Neuronal stem cell (in vitro differentiated cells): ENCODE results near the gene IQCM.

Experiments used
- DNase-seq: peaks from one replicate; pipeline ENCODE4 v3.0.0-alpha.2; 2013; ENCODE audit warnings: low spot score
- H2AFZ ChIP-seq: one replicate; pipeline ENCODE4 v1.6.1; 2013; ENCODE audit warnings: mild to moderate bottlenecking, low read length, inconsistent platforms
- H2AK5ac ChIP-seq: 2 replicates; pipeline ENCODE4 v1.6.1; 2013; ENCODE audit warnings: low read depth, mild to moderate bottlenecking, inconsistent platforms, low read length, moderate library complexity, mixed read lengths
- H2BK120ac ChIP-seq: 2 replicates; pipeline ENCODE4 v1.6.1; 2013; ENCODE audit warnings: low read depth, mild to moderate bottlenecking, inconsistent platforms, low read length, moderate library complexity, mixed read lengths
- H2BK12ac ChIP-seq: one replicate; pipeline ENCODE4 v1.6.1; 2013; ENCODE audit warnings: low read length, inconsistent platforms
- H2BK15ac ChIP-seq: 2 replicates; pipeline ENCODE4 v1.6.1; 2013; ENCODE audit warnings: mild to moderate bottlenecking, low read length, inconsistent platforms, mixed read lengths
- H2BK5ac ChIP-seq: one replicate; pipeline ENCODE4 v1.6.1; 2013; ENCODE audit warnings: inconsistent platforms, mild to moderate bottlenecking, low read length, moderate library complexity
- H3K14ac ChIP-seq: one replicate; pipeline ENCODE4 v1.6.1; 2013; ENCODE audit warnings: low read length, inconsistent platforms
- H3K18ac ChIP-seq: 2 replicates; pipeline ENCODE4 v1.6.1; 2013; ENCODE audit warnings: low read length, inconsistent platforms
- H3K23ac ChIP-seq: 2 replicates; pipeline ENCODE4 v1.6.1; 2013; ENCODE audit warnings: low read depth, mild to moderate bottlenecking, mixed read lengths, low read length, inconsistent platforms; ENCODE audit not compliant: poor library complexity
- H3K27ac ChIP-seq: replicated peaks from 3 replicates; pipeline ENCODE4 v1.5.1; 2013; ENCODE audit warnings: low read length, inconsistent platforms
- H3K27me3 ChIP-seq, 3 experiments: 2 replicates each; pipeline ENCODE4 v1.6.1; 2013; ENCODE audit warnings: low read length in 3 of 3, mild to moderate bottlenecking in 2 of 3, inconsistent platforms in 1 of 3, low read depth in 1 of 3, mixed read lengths in 1 of 3, moderate library complexity in 1 of 3; ENCODE audit not compliant: control insufficient read depth in 3 of 3, insufficient read depth in 3 of 3
- H3K36me3 ChIP-seq, 2 donors: replicated peaks in 1 of 2; 2 replicates each; pipeline ENCODE4 v1.6.1; 2013; ENCODE audit warnings: low read length in 2 of 2; ENCODE audit not compliant: control insufficient read depth in 2 of 2, insufficient read depth in 2 of 2
- H3K4ac ChIP-seq: 2 replicates; pipeline ENCODE4 v1.6.1; 2013; ENCODE audit warnings: inconsistent platforms, mild to moderate bottlenecking, low read length, moderate library complexity
- H3K4me1 ChIP-seq, 2 donors: 1 replicate in 1 of 2; 2 replicates in 1 of 2; pipeline ENCODE4 v1.6.1; 2013; ENCODE audit warnings: low read length in 2 of 2, low read depth in 1 of 2; ENCODE audit not compliant: control insufficient read depth in 2 of 2, insufficient read depth in 1 of 2
- H3K4me2 ChIP-seq: one replicate; pipeline ENCODE4 v1.6.1; 2013; ENCODE audit warnings: mild to moderate bottlenecking, low read length, inconsistent platforms; ENCODE audit not compliant: insufficient read depth, poor library complexity, severe bottlenecking
- H3K4me3 ChIP-seq, 2 donors: 2 replicates each; pipeline ENCODE4 v1.5.1; 2013; ENCODE audit warnings: low read length in 2 of 2, mild to moderate bottlenecking in 2 of 2, inconsistent platforms in 1 of 2, moderate library complexity in 1 of 2
- H3K79me1 ChIP-seq: one replicate; pipeline ENCODE4 v1.6.1; 2013; ENCODE audit warnings: low read depth, mild to moderate bottlenecking, inconsistent platforms, low read length, moderate library complexity
- H3K9ac ChIP-seq: one replicate; pipeline ENCODE4 v1.6.1; 2013; ENCODE audit warnings: mild to moderate bottlenecking, low read depth, low read length, inconsistent platforms; ENCODE audit not compliant: poor library complexity
- H3K9me3 ChIP-seq, 2 donors: replicated peaks in 1 of 2; 2 replicates each; pipeline versions ENCODE3 to v1.6.1; 2013; ENCODE audit warnings: low read length in 2 of 2, mild to moderate bottlenecking in 2 of 2, inconsistent platforms in 1 of 2, low read depth in 1 of 2, mixed read lengths in 1 of 2, moderate library complexity in 1 of 2; ENCODE audit not compliant: control insufficient read depth in 2 of 2, insufficient read depth in 1 of 2
- H4K8ac ChIP-seq: one replicate; pipeline ENCODE4 v1.6.1; 2013; ENCODE audit warnings: low read depth, mild to moderate bottlenecking, inconsistent platforms, low read length, moderate library complexity
- H4K91ac ChIP-seq: one replicate; pipeline ENCODE4 v1.6.1; 2013; ENCODE audit warnings: low read length, low read depth, mild to moderate bottlenecking, inconsistent platforms; ENCODE audit not compliant: poor library complexity
- WGBS, 2 donors: extraction: QIAGEN DNeasy Blood & Tissue Kit; methylation state at CpG; one replicate each; pipeline ENCODE4 v1.1.7; 2013; ENCODE audit warnings: missing lambda C conversion rate in 2 of 2, mixed read lengths in 1 of 2; ENCODE audit not compliant: insufficient read length in 2 of 2, insufficient replicate concordance in 1 of 2; ENCODE audit errors: extremely low coverage in 2 of 2; 5-methylcytosine and 5-hydroxymethylcytosine counted together

Gene IQCM

DNA sequence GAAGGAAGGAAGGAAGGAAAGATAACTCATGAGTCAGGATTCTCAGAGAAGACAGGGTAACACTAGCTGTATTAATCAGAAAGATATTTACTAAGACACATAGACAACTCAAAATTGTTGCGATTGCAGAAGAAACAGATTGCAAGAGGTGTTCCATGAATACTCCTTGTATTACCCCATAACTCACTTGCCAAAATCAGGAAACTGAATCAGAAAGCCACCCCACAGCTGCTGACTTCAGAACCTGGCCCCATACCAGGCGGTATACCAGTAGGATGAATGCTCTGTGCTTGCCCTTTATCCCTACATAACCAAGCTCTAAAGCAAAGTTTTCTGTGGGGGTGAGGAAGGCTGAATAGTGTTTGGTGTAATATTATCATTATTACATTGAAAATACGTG, 468.5 kb downstream of the IQCM start:
- Histone ChIP-seq H4K8ac (no peak overlapping the region), H3K4me1 (no peaks in the 10 kb centered on the region), H3K27me3 (no peaks in the 10 kb centered on the region), H4K91ac (no peak overlapping the region), H3K18ac (no peak overlapping the region), H2AFZ (no peak overlapping the region), H3K4ac (no peak overlapping the region), H3K9me3 (no peaks in the 10 kb centered on the region), H3K36me3 (no peaks in the 10 kb centered on the region), H2AK5ac (no peak overlapping the region), H3K9ac (no peak overlapping the region), H3K79me1 (no peaks in the 10 kb centered on the region), H2BK12ac (no peak overlapping the region), H3K27ac (no peak overlapping the region), H3K23ac (no peak overlapping the region), H2BK5ac (no peak overlapping the region), H2BK15ac (no peak overlapping the region), H2BK120ac (no peak overlapping the region), H3K4me2 (no peak overlapping the region), H3K14ac (no peak overlapping the region), H3K4me3 (no peak overlapping the region)
- no CpG with 5 or more reads among the region's 3 CpGs for WGBS, 2 donors
- DNase-seq: no peak

DNA sequence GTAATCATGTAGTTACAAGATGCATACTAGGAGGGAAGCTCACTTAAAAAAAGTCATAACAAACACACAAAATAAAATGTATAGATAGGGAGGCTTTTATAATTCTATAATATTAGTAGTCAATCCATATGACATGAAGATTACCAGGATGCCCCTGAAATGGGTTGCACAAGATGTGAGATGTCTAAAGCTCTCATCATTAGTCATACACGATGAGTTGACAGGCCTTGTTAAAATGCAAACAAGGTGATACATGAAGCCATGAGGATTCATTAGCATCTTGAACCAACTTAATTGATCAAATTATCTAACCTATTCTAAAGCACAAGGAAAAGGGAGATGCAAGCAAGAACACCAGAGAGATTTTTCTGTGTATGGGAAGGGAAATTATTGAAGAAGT, 470.2 kb downstream of the IQCM start:
- H3K4me2 ChIP-seq: no peak overlapping the region
- no peak overlapping the region for H4K91ac ChIP-seq
- H3K9me3 ChIP-seq: no peaks in the 10 kb centered on the region
- H3K4me3 ChIP-seq: no peak overlapping the region
- H2BK5ac ChIP-seq: no peak overlapping the region
- no peaks in the 10 kb centered on the region for H3K4me1 ChIP-seq
- H3K79me1 ChIP-seq: no peaks in the 10 kb centered on the region
- no peak overlapping the region for H3K27ac ChIP-seq
- no peaks in the 10 kb centered on the region for H3K27me3 ChIP-seq
- no peak overlapping the region for H3K18ac ChIP-seq
- no peak overlapping the region for H2BK12ac ChIP-seq
- no peak overlapping the region for H2AK5ac ChIP-seq
- no peak overlapping the region for H4K8ac ChIP-seq
- no peak for DNase-seq
- no CpG with 5 or more reads among the region's 1 CpG for WGBS, 2 donors
- H3K4ac ChIP-seq: no peak overlapping the region
- H3K14ac ChIP-seq: no peak overlapping the region
- H3K9ac ChIP-seq: no peak overlapping the region
- H2BK120ac ChIP-seq: no peak overlapping the region
- H2AFZ ChIP-seq: no peak overlapping the region
- no peak overlapping the region for H2BK15ac ChIP-seq
- H3K36me3 ChIP-seq: no peaks in the 10 kb centered on the region
- no peak overlapping the region for H3K23ac ChIP-seq

DNA sequence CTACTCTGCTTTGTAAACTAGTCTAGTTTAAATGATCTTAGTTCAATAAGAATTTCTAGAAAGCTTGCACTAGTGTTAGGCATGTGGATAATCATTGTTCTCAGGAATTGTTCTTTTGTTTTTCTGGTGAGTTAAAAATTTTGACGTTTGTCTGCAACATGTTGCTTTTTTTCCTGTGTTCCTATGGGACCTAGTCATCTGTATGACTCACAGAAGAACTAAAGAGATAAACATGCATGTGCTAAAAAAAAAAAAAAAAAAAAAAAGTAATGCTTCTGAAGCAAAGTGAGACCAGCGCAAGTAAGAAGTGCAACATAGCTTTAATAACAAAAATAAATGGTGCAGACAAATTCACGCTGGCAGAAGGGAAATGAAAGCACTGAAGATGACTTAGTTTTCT, 471.2 kb downstream of the IQCM start:
- Histone ChIP-seq H3K18ac (no peak overlapping the region), H3K9me3 (no peaks in the 10 kb centered on the region), H3K4ac (no peak overlapping the region), H2BK15ac (no peak overlapping the region), H3K27ac (no peak overlapping the region), H2AFZ (no peak overlapping the region), H3K4me2 (no peak overlapping the region), H2BK120ac (no peak overlapping the region), H3K36me3 (no peaks in the 10 kb centered on the region), H4K91ac (no peak overlapping the region), H3K23ac (no peak overlapping the region), H3K27me3 (no peaks in the 10 kb centered on the region), H3K4me3 (no peak overlapping the region), H2BK5ac (no peak overlapping the region), H2AK5ac (no peak overlapping the region), H3K14ac (no peak overlapping the region), H2BK12ac (no peak overlapping the region), H3K4me1 (no peaks in the 10 kb centered on the region), H3K79me1 (no peaks in the 10 kb centered on the region), H3K9ac (no peak overlapping the region), H4K8ac (no peak overlapping the region)
- no CpG with 5 or more reads among the region's 3 CpGs for WGBS, 2 donors
- DNase-seq: no peak

DNA sequence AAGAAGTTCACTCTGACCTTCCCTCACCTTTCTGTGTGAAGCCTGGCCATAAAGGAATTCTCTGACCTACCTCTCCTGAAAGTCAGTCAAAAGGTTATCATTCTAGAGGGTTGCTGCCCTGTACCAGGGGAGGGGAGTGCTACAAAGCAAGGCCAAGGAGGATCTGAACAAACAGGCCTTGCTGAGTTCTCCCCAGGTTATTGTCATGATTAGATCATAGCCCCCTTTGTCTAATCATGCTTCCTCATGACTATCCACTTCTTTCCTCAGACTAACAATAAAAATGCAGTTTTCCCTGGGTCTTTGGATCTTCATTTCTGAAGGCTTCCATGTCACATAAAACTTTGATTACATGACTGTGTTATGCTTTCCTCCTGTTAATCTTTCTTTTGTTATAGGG, 472.0 kb downstream of the IQCM start:
- no peaks in the 10 kb centered on the region for H3K4me1 ChIP-seq
- H3K4ac ChIP-seq: no peak overlapping the region
- H3K27me3 ChIP-seq: no peaks in the 10 kb centered on the region
- no peak overlapping the region for H2BK15ac ChIP-seq
- H2AK5ac ChIP-seq: no peak overlapping the region
- H4K91ac ChIP-seq: no peak overlapping the region
- no peak overlapping the region for H3K4me2 ChIP-seq
- H3K79me1 ChIP-seq: no peaks in the 10 kb centered on the region
- no peak overlapping the region for H2BK12ac ChIP-seq
- H4K8ac ChIP-seq: no peak overlapping the region
- no peak overlapping the region for H3K4me3 ChIP-seq
- H3K9me3 ChIP-seq: no peaks in the 10 kb centered on the region
- no peak overlapping the region for H2BK5ac ChIP-seq
- no peak overlapping the region for H3K14ac ChIP-seq
- no peak for DNase-seq
- no peak overlapping the region for H3K23ac ChIP-seq
- no peaks in the 10 kb centered on the region for H3K36me3 ChIP-seq
- no peak overlapping the region for H2BK120ac ChIP-seq
- H3K18ac ChIP-seq: no peak overlapping the region
- H3K9ac ChIP-seq: no peak overlapping the region
- no peak overlapping the region for H2AFZ ChIP-seq
- no peak overlapping the region for H3K27ac ChIP-seq
